Small intestine (tissue), 7 donors: ENCODE results near the gene HPSE. TPM values are rescaled to one million over a fixed set of nuclear protein-coding genes. Genes with fewer than 3 reads are reported as not detected.
"Not testable (repeated sequence)": the region's sequence is repeated elsewhere in the genome, so short reads cannot be mapped to it uniquely, and the experiment has no call there.

Experiments
- DNase-seq, 2 donors: peaks; one replicate each; pipeline versions ENCODE4 v3.0.0 to v3.0.0-alpha.2; 2013
- FAIRE-seq: peaks from 2 replicates; lab custom pipeline; 2012; peaks lifted over from hg19 to GRCh38; lab: Jason Lieb, UNC
- H3K27ac ChIP-seq, 3 donors: one replicate each; pipeline ENCODE4 v1.5.1; 2013; ENCODE audit warnings: low read length in 2 of 3, mild to moderate bottlenecking in 2 of 3, control low read depth in 1 of 3, inconsistent platforms in 1 of 3, low read depth in 1 of 3, moderate library complexity in 1 of 3
- H3K27me3 ChIP-seq, 3 donors: one replicate each; pipeline ENCODE4 v1.6.1; 2013; ENCODE audit warnings: low read length in 3 of 3, inconsistent platforms in 1 of 3; ENCODE audit not compliant: control insufficient read depth in 3 of 3, insufficient read depth in 3 of 3
- H3K36me3 ChIP-seq, 3 donors: one replicate each; pipeline ENCODE4 v1.6.1; 2013; ENCODE audit warnings: low read length in 3 of 3, inconsistent platforms in 1 of 3, low read depth in 1 of 3, mild to moderate bottlenecking in 1 of 3, moderate library complexity in 1 of 3; ENCODE audit not compliant: control insufficient read depth in 3 of 3, insufficient read depth in 2 of 3
- H3K4me1 ChIP-seq, 3 donors: one replicate each; pipeline ENCODE4 v1.6.1; 2013; ENCODE audit warnings: low read length in 2 of 3, inconsistent platforms in 1 of 3, low read depth in 1 of 3, mild to moderate bottlenecking in 1 of 3, moderate library complexity in 1 of 3; ENCODE audit not compliant: control insufficient read depth in 3 of 3, insufficient read depth in 2 of 3
- H3K4me3 ChIP-seq, 3 donors: one replicate each; pipeline ENCODE4 v1.5.1; 2013; ENCODE audit warnings: low read length in 3 of 3, control low read depth in 1 of 3, inconsistent platforms in 1 of 3, low read depth in 1 of 3, mild to moderate bottlenecking in 1 of 3, moderate library complexity in 1 of 3
- H3K9me3 ChIP-seq, 2 donors: one replicate each; pipeline ENCODE4 v1.6.1; 2013; ENCODE audit warnings: low read depth in 1 of 2, low read length in 1 of 2; ENCODE audit not compliant: control insufficient read depth in 2 of 2, insufficient read depth in 1 of 2
- WGBS, 3 donors: extraction: QIAGEN DNeasy Blood & Tissue Kit; methylation state at CpG; one replicate each; pipeline ENCODE4 v1.1.7; 2013; 5-methylcytosine and 5-hydroxymethylcytosine counted together
- polyA plus RNA-seq, 4 donors: library from polyadenylated mRNA; stranded (reverse) in 3 of 4; unstranded in 1 of 4; fragments of 200-250 nt in 3 of 4; fragments of 120-200 nt in 1 of 4; gene quantifications; one replicate each; pipeline versions ENCODE4 v1.2.1 to v1.2.3, GENCODE V29; 2013
- donor health status: healthy with polysubstance abuse.
- donor health status: control.
- donor health status: control.
- donor health status: Bipolar disorder and iron deficiency.
- donor health status: healthy.

Gene HPSE
- polyA plus RNA-seq, 4 donors = 0.45 to 2.5 (median 1.7) TPM

GRCh38 chr4:83284193-83285054, 50.2 kb downstream of the HPSE start, which contains the start of gene COQ2:
COQ2 (minus strand) TSS chr4:83284798; CDS start chr4:83284764, 34 bp downstream.
- H3K9me3 ChIP-seq = no peaks in the 10 kb centered on the region
- WGBS, 3 donors = 0 to 1% (median 0%) methylated on average over 60 to 76 of the region's 76 CpGs

GRCh38 chr4:83283181-83283580, 51.5 kb downstream of the HPSE start:
- no peak for FAIRE-seq
- DNase-seq = no peak
- no peaks in the 10 kb centered on the region for H3K27me3 ChIP-seq
- H3K36me3 ChIP-seq = no peaks in the 10 kb centered on the region
- peaks cover 0 to 10% (median 3%) of the 10 kb centered on the region in 3 donors for H3K4me1 ChIP-seq
- WGBS, 3 donors = 85 to 87% (median 86%) methylated on average over 7 of the region's 7 CpGs
- no peaks in the 10 kb centered on the region for H3K9me3 ChIP-seq
- no peak overlapping the region for H3K27ac ChIP-seq
- no peak overlapping the region for H3K4me3 ChIP-seq

More at GRCh38 chr4:83284193-83285054, 50.2 kb downstream of the HPSE start, which contains the start of gene COQ2:
- H3K27me3 ChIP-seq = no peaks in the 10 kb centered on the region
- peak within 1 kb of the TSS; percentile 59 to 81 (median 65) for H3K4me3 ChIP-seq
- no peak for FAIRE-seq
- DNase-seq = peak; percentile 93 to 98
- H3K27ac ChIP-seq = peak within 1 kb of the TSS; percentile 62 to 99 (median 94)
- H3K36me3 ChIP-seq = no peaks in the 10 kb centered on the region
- H3K4me1 ChIP-seq = peaks cover 0 to 10% (median 3%) of the 10 kb centered on the region in 3 donors

- Histone ChIP-seq H3K4me3 (no peak overlapping the region), H3K27ac (no peak overlapping the region), H3K27me3 (no peaks in the 10 kb centered on the region), H3K36me3 (peaks cover 0 to 2% (median 0%) of the 10 kb centered on the region in 3 donors), H3K4me1 (peaks cover 0 to 10% (median 3%) of the 10 kb centered on the region in 3 donors), H3K9me3 (no peaks in the 10 kb centered on the region)
- WGBS, 3 donors = 24 to 31% (median 28%) methylated on average over 4 of the region's 4 CpGs
- FAIRE-seq (peak; percentile 62), DNase-seq (peak; percentile 68 to 73)
Measured at GRCh38 chr4:83282049-83282535, 52.6 kb downstream of the HPSE start.

DNA sequence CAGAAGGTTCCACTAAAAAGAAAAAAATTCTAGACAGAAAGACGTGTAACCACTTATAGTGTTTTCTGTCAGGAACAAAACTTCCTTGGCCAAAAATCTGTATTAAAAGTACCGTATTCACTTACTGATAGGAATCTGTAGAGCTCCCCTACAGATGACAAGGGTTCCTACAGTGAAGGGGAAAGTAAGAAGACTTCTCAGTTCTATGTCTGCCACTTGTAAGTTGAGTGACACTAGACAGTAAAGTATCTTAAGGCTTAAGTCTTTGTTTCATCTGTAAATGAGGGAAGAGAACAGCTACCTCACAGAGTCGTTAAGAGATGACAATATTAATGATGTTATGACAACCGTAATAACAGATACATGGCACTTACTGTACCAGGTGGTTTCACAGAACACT, 53.3 kb downstream of the HPSE start:
- Histone ChIP-seq H3K4me3 (no peak overlapping the region), H3K9me3 (no peaks in the 10 kb centered on the region), H3K4me1 (peaks cover 0 to 10% (median 3%) of the 10 kb centered on the region in 3 donors), H3K27ac (no peak overlapping the region), H3K36me3 (peaks cover 0 to 3% (median 0%) of the 10 kb centered on the region in 3 donors), H3K27me3 (no peaks in the 10 kb centered on the region)
- DNase-seq (no peak), FAIRE-seq (no peak)
- 28 to 56% (median 50%) methylated on average over 4 of the region's 4 CpGs for WGBS, 3 donors

DNA sequence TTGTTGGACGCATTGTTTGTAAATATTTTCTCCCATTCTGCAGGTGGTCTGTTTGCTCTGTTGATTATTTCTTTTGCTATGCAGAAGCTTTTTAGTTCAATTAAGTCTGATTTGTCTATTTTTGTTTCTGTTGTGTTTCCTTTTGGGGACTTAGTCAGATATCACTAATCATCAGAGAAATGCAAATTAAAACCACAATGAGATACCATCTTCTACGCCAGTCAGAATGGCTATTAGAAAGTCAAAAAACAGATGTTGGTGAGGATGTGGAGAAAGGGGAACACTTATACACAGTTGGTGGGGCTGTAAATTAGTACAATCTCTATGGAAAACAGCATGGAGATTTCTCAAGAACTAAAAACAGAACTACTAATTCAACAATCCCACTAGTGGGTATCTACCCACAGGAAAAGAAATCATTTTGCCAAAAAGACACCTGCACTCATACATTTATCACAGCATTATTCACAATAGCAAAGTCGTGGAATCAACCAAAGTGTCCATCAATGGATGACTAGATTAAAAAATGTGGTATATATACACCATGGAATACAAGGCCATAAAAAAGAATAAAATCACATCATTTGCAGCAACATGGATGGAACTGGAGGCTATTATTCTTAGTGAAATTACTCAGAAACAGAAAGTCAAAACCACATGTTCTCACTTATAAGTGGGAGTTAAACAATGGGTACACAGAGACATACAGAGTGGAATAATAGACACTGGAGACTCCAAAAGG, 58.2 kb downstream of the HPSE start:
- Histone ChIP-seq H3K4me3 (no peak overlapping the region), H3K36me3 (peaks cover 0 to 11% (median 0%) of the 10 kb centered on the region in 3 donors), H3K9me3 (no peaks in the 10 kb centered on the region), H3K27ac (no peak overlapping the region), H3K27me3 (no peaks in the 10 kb centered on the region), H3K4me1 (no peaks in the 10 kb centered on the region)
- FAIRE-seq (no peak), DNase-seq (no peak)
- WGBS, 3 donors = 73 to 83% (median 75%) methylated on average over 3 of the region's 3 CpGs

DNA sequence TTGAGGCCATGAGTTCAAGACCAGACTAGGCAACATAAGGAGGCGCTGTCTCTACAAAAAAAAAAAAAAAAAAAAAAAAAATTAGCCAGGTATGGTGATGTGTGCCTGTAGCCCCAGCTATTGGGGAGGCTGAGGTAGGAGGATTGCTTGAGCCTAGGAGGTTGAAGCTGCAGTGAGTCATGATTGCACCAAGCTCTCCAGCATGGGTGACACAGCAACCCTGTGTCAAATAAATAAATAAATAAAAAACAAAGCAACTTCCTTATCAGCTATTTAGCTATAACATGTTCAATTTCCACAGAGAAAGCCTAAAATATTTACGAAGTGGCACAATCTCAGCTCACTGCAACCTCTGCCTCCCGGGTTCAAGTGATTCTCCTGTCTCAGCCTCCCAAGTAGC, 60.7 kb downstream of the HPSE start:
- WGBS, 3 donors = 87 to 95% (median 91%) methylated on average over 3 of the region's 3 CpGs
- H3K36me3 ChIP-seq = peaks cover 0 to 12% (median 2%) of the 10 kb centered on the region in 3 donors
- not testable (repeated sequence) for H3K27ac ChIP-seq

GRCh38 chr4:83272900-83273299, 61.7 kb downstream of the HPSE start:
- Histone ChIP-seq H3K27ac (no peak overlapping the region), H3K36me3 (peaks cover 0 to 14% (median 2%) of the 10 kb centered on the region in 3 donors), H3K9me3 (no peaks in the 10 kb centered on the region), H3K4me3 (no peak overlapping the region), H3K4me1 (no peaks in the 10 kb centered on the region), H3K27me3 (no peaks in the 10 kb centered on the region)
- WGBS, 3 donors = 84 to 94% (median 85%) methylated on average over 5 of the region's 5 CpGs
- no peak for FAIRE-seq
- no peak for DNase-seq

More for the DNA sequence above, 60.7 kb downstream of the HPSE start:
- H3K4me3 ChIP-seq, H3K27me3 ChIP-seq, H3K9me3 ChIP-seq, FAIRE-seq, H3K4me1 ChIP-seq, DNase-seq: not testable (repeated sequence)

GRCh38 chr4:83269256-83269655, 65.4 kb downstream of the HPSE start:
- DNase-seq = no peak
- 93 to 94% (median 93%) methylated on average over 1 of the region's 1 CpG for WGBS, 3 donors
- Histone ChIP-seq H3K9me3 (no peaks in the 10 kb centered on the region), H3K27me3 (no peaks in the 10 kb centered on the region), H3K27ac (no peak overlapping the region), H3K4me3 (no peak overlapping the region), H3K36me3 (peaks cover 0 to 26% (median 3%) of the 10 kb centered on the region in 3 donors), H3K4me1 (no peaks in the 10 kb centered on the region)
- no peak for FAIRE-seq
